Panc1 (cell line): ENCODE data around the gene MACROH2A1.

Source experiments
- CTCF ChIP-seq: fragments of 450-650 bp; IDR thresholded peaks from 2 replicates; pipeline ENCODE4 v1.5.1; 2017; ENCODE audit warnings: mild to moderate bottlenecking
- POLR2AphosphoS5 ChIP-seq: IDR thresholded peaks from 2 replicates; pipeline ENCODE4 v1.6.1; 2012; ENCODE audit warnings: mild to moderate bottlenecking, low read depth, low read length, moderate library complexity
- SIN3A ChIP-seq: IDR thresholded peaks from 2 replicates; pipeline ENCODE4 v1.6.1; 2012; ENCODE audit warnings: low read depth, mild to moderate bottlenecking, low read length, moderate library complexity, borderline replicate concordance; ENCODE audit not compliant: insufficient read depth
- TF ChIP-seq, protein P1 (sequence below), 2 experiments: IDR thresholded peaks; 2 replicates each; pipeline ENCODE4 v1.6.1; 2011 to 2012; ENCODE audit warnings: low read depth in 2 of 2, control low read depth in 1 of 2, low read length in 1 of 2, mild to moderate bottlenecking in 1 of 2, moderate library complexity in 1 of 2; ENCODE audit not compliant: insufficient read depth in 1 of 2

- TF ChIP-seq CTCF (no peak), POLR2AphosphoS5 (no peak), SIN3A (no peak)
- TF ChIP-seq, protein P1, sequence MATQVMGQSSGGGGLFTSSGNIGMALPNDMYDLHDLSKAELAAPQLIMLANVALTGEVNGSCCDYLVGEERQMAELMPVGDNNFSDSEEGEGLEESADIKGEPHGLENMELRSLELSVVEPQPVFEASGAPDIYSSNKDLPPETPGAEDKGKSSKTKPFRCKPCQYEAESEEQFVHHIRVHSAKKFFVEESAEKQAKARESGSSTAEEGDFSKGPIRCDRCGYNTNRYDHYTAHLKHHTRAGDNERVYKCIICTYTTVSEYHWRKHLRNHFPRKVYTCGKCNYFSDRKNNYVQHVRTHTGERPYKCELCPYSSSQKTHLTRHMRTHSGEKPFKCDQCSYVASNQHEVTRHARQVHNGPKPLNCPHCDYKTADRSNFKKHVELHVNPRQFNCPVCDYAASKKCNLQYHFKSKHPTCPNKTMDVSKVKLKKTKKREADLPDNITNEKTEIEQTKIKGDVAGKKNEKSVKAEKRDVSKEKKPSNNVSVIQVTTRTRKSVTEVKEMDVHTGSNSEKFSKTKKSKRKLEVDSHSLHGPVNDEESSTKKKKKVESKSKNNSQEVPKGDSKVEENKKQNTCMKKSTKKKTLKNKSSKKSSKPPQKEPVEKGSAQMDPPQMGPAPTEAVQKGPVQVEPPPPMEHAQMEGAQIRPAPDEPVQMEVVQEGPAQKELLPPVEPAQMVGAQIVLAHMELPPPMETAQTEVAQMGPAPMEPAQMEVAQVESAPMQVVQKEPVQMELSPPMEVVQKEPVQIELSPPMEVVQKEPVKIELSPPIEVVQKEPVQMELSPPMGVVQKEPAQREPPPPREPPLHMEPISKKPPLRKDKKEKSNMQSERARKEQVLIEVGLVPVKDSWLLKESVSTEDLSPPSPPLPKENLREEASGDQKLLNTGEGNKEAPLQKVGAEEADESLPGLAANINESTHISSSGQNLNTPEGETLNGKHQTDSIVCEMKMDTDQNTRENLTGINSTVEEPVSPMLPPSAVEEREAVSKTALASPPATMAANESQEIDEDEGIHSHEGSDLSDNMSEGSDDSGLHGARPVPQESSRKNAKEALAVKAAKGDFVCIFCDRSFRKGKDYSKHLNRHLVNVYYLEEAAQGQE (IDR thresholded peaks at IDR 0.05; ENCODE audit: insufficient read depth in 1 of 2, low read depth in 2 of 2, low read length in 1 of 2) = no peak
Observed at GRCh38 chr5:135422419-135422818, 23.4 kb upstream of the MACROH2A1 start.
